Measurements from ENCODE around the gene PDZRN3. TPM values are rescaled to one million over a fixed set of nuclear protein-coding genes. Genes with fewer than 3 reads are reported as not detected.

The PDZRN3 gene
- total and polyA plus RNA-seq, 8 donors = 20.0 to 88.6 (median 62.3) TPM

DNA sequence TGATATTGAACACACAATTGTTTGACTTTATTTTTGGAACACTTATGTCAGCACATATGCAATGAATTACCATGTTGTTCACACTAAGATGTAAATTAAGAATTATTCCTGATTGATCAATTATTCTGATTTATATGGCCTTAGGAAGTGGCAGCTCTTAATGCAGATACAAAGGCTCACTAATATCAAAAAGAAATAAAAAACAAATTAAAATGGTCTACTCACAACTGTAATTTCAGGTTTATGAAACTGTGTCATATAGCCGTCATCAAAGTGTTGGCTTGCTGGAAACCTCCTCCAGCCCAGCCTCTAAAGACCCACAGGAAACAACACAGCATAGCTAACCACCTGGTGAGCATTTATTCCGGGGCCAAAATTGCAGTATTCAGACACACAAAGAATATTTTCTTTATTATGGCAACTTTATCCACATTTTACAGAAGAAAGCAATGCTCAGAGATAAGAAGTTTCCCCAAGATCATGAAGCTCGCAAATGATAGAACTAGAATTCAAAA, 33.4 kb downstream of the PDZRN3 start:
- Histone ChIP-seq H3K36me3 (no peaks in the 10 kb centered on the region), H3K27me3 (no peaks in the 10 kb centered on the region), H3K4me3 (no peak overlapping the region), H3K9me3 (no peaks in the 10 kb centered on the region), H3K27ac (no peak overlapping the region), H3K4me1 (no peaks in the 10 kb centered on the region)
- no peak for ATAC-seq
- TF ChIP-seq, protein P1, sequence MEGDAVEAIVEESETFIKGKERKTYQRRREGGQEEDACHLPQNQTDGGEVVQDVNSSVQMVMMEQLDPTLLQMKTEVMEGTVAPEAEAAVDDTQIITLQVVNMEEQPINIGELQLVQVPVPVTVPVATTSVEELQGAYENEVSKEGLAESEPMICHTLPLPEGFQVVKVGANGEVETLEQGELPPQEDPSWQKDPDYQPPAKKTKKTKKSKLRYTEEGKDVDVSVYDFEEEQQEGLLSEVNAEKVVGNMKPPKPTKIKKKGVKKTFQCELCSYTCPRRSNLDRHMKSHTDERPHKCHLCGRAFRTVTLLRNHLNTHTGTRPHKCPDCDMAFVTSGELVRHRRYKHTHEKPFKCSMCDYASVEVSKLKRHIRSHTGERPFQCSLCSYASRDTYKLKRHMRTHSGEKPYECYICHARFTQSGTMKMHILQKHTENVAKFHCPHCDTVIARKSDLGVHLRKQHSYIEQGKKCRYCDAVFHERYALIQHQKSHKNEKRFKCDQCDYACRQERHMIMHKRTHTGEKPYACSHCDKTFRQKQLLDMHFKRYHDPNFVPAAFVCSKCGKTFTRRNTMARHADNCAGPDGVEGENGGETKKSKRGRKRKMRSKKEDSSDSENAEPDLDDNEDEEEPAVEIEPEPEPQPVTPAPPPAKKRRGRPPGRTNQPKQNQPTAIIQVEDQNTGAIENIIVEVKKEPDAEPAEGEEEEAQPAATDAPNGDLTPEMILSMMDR (IDR thresholded peaks at IDR 0.05) = no peak
- intact Hi-C loops (cut with DNase I) = no loop called here
- no peak for DNase-seq

DNA sequence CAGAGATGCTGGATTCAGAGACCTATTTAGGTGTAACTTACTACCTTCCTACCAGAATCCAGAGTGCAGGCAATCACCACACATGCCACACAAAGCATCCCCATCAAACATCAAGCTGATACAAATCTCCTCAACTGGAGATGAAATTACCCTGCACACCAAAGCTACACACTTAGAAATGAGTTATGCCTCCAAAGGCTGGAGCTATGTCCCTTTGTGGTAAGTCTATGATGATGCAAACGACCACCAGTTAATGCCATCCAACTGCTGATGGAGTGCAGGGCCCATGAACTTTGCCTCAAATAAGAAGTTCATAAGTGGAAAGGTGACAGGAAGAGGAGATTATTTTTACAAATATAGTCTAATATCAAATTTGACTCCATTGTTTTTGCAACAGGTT, 38.1 kb downstream of the PDZRN3 start:
- Histone ChIP-seq H3K27me3 (no peaks in the 10 kb centered on the region), H3K27ac (no peak overlapping the region), H3K4me3 (no peak overlapping the region), H3K36me3 (no peaks in the 10 kb centered on the region), H3K9me3 (no peaks in the 10 kb centered on the region), H3K4me1 (no peaks in the 10 kb centered on the region)
- intact Hi-C loops (cut with DNase I) = no loop called here
- no peak for DNase-seq
- ATAC-seq = no peak
- TF ChIP-seq, protein P1 (IDR thresholded peaks at IDR 0.05) = no peak

DNA sequence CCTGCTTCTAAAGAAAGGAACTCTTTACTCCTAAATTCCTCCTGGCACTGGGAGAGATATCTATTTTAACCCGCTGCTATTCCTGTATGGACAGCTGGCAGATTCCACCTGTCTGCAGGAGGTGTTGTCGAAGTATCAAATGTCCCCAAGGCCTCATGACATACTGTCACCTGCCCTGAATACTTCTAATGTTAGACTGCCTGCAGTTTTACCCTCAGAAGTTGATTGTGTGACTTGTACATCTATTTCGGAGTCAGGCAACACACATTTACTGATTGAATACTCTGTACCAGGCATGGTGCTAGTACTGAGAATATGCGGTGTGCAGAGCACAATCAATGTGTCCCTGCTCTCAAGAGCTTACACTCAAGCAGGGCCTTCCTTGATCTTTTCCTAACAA, 38.6 kb downstream of the PDZRN3 start:
- H3K27me3 ChIP-seq = no peaks in the 10 kb centered on the region
- H3K27ac ChIP-seq = no peak overlapping the region
- DNase-seq = no peak
- H3K9me3 ChIP-seq = no peaks in the 10 kb centered on the region
- H3K4me1 ChIP-seq = no peaks in the 10 kb centered on the region
- no peaks in the 10 kb centered on the region for H3K36me3 ChIP-seq
- H3K4me3 ChIP-seq = no peak overlapping the region
- no peak for ATAC-seq
- intact Hi-C loops (cut with DNase I) = no loop called here
- TF ChIP-seq, protein P1 (IDR thresholded peaks at IDR 0.05) = no peak

DNA sequence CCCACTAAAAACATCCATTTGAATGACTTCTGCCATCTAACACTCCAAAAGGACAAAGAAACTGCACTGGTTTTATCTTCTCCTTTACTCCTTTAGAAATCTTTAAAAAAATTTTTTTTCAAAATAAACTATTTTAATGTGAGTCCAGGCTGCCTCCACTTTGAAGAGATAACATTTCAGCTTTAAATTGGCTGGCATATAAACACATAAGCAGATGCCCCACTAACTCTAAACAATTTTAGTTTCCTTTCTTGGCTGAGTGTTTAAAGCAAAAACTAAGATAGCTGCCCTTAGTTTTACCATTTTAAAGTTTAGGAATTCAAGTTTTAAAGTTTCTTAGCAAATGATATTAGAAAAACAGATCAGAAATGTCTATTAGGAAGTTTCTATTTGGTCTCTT, 39.9 kb downstream of the PDZRN3 start:
- no peak overlapping the region for H3K4me3 ChIP-seq
- ATAC-seq (no peak), DNase-seq (no peak)
- H3K4me1 ChIP-seq = no peaks in the 10 kb centered on the region
- intact Hi-C loops (cut with DNase I) = no loop called here
- H3K27ac ChIP-seq = no peak overlapping the region
- H3K36me3 ChIP-seq = no peaks in the 10 kb centered on the region
- no peaks in the 10 kb centered on the region for H3K9me3 ChIP-seq
- H3K27me3 ChIP-seq = no peaks in the 10 kb centered on the region
- TF ChIP-seq, protein P1 (IDR thresholded peaks at IDR 0.05) = no peak

DNA sequence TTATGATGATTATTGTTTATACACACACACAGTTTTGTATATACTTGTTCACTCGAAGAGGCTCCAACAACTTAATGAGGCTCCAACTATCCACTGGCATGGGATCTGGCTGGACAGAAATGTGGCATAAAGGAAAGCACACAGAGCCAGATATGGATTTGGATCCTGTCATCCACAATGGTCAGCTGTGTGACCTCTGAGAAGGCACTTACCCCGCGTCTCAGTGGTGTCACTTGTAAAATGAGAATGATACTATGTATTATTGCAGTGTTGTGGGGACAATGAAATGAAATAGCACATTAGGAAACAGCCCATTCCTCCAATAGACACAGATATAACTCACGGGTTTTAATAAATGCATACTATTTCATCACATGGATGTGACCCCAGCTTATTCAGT, 42.2 kb downstream of the PDZRN3 start:
- Histone ChIP-seq H3K9me3 (no peaks in the 10 kb centered on the region), H3K27me3 (no peaks in the 10 kb centered on the region), H3K36me3 (no peaks in the 10 kb centered on the region), H3K4me3 (no peak overlapping the region), H3K27ac (no peak overlapping the region), H3K4me1 (no peaks in the 10 kb centered on the region)
- TF ChIP-seq, protein P1 (IDR thresholded peaks at IDR 0.05) = no peak
- DNase-seq = no peak
- intact Hi-C loops (cut with DNase I) = no loop called here
- no peak for ATAC-seq

Measured in left lung (tissue), 10 donors.